Hippocampal formation (tissue), 2 donors: ENCODE measurements around the gene SLC25A21.
"Not testable (repeated sequence)": the region's sequence is repeated elsewhere in the genome, so short reads cannot be mapped to it uniquely, and the experiment has no call there.

Experiments used
- DNase-seq, 2 donors: peaks; one replicate each; lab custom pipeline; 2025; lab: John Stamatoyannopoulos, UW

The SLC25A21 gene

DNA sequence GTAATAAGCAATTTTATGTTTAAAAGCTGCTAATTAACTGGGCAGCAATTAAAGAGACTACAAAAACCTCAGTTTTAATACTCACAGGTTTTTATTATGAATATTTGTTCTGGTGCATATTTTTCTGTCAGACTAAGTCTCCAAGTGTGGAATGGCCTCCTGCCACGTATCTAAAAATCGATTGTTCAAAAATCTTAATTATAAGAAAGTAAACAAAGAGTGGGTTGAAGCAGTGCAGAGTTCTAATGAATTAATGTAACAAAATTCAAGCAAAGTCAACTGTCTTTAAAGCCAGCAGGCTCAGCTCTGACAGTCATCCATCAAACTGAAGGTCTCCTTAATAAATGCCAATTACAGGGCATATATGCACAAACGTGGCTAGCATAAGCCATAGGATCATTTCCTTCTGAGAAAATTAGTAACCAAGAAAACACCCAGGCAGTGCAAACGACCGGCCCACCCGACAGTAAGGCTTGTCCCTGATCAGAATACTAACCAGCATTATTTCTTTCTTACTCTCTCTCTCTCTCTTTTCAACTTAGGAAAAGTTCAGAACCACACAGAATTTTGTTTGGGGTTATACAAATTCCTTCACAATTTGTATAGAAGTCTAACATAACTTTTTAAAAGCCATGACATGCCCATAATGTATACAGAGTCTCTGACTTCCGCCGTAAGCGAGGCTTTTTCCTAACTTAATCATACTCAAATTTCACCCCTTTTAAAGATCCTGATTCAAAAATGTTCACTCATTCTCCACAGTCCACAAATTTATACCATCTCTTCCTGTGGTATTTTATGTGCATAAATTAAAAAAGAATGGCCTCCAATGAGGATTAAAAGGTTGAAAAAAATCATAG, 83.8 kb downstream of the SLC25A21 start:
- DNase-seq: no peak

GRCh38 chr14:37087520-37087919, 84.9 kb downstream of the SLC25A21 start:
- no peak for DNase-seq

- DNase-seq: no peak
Measured at GRCh38 chr14:37083599-37083998, 88.8 kb downstream of the SLC25A21 start.

DNA sequence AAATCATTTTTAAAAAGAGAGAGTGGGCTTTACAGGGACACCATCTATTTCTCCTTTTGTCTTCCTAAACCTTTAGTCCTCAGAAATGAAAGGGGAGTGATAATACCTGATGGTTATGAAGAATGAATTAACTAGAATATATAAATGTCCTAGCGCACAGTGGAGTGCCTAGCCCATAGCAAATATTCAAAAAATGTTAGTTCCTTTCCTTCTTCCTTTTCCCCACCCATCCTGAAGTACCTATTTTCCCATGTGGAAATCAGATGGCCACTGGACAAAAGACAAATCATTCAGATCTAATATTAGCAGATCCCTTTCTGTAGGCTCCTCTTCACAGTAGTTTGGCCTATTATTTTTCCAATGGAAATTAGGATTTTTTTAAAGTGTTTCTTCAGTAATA, 90.0 kb downstream of the SLC25A21 start:
- no peak for DNase-seq

- DNase-seq: no peak
Measured at GRCh38 chr14:37081856-37082255, 90.5 kb downstream of the SLC25A21 start.

DNA sequence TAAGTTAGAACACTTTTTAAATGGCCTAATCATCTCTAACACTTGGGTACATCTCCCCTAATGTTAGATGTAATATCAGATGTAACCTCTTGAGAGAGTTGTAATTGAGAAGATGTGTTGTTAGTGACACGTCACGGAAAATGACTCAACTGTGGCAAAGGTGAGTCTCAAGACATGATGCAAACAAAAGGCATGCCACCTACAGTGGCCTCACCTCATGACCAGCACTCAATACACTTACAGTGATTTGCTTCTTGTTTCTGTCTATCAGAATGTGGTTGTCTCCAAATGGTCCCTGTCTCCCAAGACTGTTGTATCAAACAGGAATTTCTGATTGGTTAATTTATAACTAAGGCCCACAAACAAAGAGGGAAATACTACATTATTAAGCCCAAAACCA, 91.2 kb downstream of the SLC25A21 start:
- no peak for DNase-seq

- no peak for DNase-seq
Measured at GRCh38 chr14:37078131-37078530, 94.3 kb downstream of the SLC25A21 start.

DNA sequence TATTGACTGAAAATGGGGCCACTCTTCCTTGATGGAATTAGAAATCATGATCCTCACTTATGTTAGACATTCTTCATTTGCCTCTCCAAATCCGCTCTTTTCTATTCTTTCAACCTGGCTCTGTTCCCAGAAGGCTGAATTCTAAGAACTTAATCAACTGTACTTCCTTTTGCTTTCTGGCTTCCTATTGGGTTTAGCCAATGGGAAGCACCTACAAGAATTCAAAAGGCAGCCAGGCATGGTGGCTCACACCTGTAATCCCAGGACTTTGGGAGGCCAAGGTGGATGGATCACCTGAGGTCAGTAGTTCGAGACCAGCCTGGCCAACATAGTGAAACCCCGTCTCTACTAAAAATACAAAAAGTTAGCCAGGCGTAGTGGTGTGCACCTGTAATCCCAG, 98.1 kb downstream of the SLC25A21 start:
- not testable (repeated sequence) for DNase-seq

DNA sequence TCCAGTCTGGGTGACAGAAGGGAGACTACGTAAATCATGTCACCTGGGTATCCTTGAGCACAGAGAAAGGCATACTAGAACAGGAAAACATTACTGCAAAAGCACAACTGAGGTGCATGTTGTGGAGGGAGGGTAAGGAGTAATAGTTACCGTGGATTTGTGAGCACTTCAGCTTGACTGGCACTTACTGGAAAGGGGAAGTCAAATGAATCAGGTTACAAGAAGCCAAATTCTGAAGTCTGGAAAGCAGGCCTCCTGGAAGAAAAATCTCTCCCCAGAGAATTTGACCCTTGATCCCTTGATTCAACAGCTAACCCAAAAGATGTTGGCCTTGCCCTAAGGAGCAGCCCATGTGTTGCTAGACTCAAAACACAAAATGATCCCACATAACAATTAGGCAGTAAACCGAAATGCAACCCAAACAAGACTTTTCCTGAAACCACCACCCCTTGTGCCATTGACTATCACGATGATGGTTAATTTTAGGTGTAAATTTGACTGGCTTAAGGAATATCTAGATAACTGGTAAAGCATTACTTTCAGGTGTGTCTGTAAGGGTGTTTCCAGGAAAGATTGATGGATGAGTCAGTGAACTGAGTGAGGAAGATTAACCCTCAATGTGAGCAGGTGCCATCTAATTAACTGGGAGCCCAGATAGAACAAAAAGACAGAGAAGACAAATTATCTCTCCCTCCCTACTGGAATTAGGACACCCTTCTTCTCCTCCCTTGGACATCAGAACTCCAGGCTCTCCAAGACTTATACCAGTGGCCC, 108.8 kb downstream of the SLC25A21 start:
- no peak for DNase-seq

GRCh38 chr14:37062191-37062803, 110.1 kb downstream of the SLC25A21 start:
- no peak for DNase-seq

GRCh38 chr14:37061697-37062096, 110.7 kb downstream of the SLC25A21 start:
- no peak for DNase-seq

- no peak for DNase-seq
Measured at GRCh38 chr14:37060496-37061260, 111.7 kb downstream of the SLC25A21 start.

DNA sequence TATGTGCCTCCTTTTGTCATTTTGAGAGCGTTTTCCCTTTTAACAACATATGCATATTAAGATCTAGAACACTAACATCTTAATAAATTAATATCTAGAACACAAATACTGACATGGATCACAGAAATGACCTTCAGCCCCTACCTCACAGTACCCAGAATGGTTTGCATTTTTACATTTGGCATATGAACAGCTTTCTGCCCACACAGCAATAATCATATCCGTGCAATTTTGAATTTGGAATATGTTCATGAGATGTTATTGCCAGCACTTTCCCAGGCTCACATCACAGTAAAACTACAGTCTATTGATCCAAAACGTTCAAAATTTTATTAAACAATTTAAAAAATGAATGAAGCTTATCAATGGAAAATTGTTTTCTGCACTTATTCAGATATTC, 114.6 kb downstream of the SLC25A21 start:
- DNase-seq: no peak

GRCh38 chr14:37056473-37056872, 115.9 kb downstream of the SLC25A21 start:
- DNase-seq: no peak

GRCh38 chr14:37054869-37055268, 117.5 kb downstream of the SLC25A21 start:
- DNase-seq: no peak

- no peak for DNase-seq
Measured at GRCh38 chr14:37054144-37054543, 118.3 kb downstream of the SLC25A21 start.

DNA sequence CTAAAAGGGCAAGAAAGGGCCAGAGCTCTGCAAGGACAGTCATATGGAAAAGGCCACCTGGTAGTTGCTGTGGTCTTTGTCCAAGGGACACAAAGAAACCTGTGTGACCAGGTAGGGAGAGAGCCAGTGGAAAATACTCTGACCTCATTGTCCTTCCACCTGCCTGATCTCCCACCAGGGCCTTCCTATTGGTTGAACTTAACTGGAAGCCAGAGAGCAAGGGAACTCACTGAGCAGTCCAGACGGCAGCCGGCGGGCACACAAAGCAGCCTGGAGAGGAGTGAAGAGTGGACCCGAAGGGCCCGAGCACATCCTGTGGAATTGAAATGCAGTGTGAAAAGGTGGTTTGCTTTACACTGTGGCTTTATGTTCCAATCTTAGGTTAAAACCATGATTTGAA, 120.7 kb downstream of the SLC25A21 start:
- no peak for DNase-seq

GRCh38 chr14:37051153-37051552, 121.3 kb downstream of the SLC25A21 start:
- no peak for DNase-seq

DNA sequence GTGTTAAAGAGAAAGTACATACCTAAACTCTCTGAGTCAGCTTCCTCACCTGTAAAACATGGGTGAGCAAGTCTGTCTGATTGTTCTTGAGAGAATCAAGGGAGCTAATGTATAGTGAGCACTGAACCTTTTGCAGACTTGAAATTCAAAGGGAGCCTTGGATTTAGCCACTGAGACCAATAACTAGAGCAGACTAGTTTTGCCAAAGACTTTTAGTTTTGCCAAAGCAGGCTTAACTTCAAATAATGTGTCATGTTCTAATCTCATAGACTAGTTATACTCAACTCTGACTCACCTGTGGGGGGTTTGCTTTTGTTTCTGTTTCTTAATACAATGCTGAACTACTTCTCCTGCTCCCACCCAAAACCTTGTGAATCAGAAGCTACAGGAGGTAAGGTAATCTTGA, 123.7 kb downstream of the SLC25A21 start:
- no peak for DNase-seq

DNA sequence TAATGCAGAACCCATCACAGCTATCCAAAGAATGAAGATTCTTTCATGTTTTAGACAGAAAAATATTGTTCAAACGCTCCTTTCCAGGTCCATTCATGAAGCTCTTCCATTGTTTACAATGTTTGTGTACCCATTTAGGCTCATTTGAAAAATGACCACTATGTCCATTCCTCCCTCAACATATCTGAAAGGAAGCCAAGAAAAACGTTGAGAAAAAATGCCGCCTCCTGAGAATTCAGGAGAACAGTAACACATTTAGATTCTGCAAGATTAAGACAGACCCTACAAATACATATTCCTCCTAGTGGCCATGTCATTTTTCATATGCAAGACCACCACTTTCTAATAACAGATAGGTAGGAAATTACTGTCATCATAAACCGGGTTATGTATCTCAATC, 124.4 kb downstream of the SLC25A21 start:
- no peak for DNase-seq

DNA sequence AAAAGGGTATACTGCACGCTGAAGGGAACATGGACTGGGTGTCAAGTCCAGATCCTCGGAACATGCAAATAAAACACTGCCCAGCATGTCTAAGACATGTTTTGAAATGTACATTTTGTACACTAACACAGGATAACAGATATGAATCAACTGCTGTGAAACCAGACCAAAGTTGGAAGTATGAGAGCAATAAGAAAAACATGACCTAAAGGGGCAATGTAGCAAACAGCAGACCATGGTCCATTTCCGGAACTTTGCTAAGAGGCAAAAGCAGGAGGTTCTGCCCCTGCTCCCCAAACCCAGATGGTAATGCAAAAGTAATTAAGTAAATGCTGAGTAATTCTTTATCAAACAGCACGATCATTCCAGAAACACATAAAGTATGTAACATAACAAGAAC, 125.2 kb downstream of the SLC25A21 start:
- DNase-seq: no peak

- DNase-seq: no peak
Measured at GRCh38 chr14:37046815-37047214, 125.6 kb downstream of the SLC25A21 start.
